GM12874 (cell line): ENCODE measurements around the gene PRRC2C.

Experiments used
- CTCF ChIP-seq: IDR thresholded peaks from 2 replicates; pipeline ENCODE4 v1.5.1; 2011; ENCODE audit warnings: low read depth, mild to moderate bottlenecking, control low read depth, low read length, moderate library complexity; ENCODE audit not compliant: insufficient read depth

Gene PRRC2C

GRCh38 chr1:171485375-171486047 lies at the start of gene PRRC2C:
PRRC2C (plus strand) TSS chr1:171485530; CDS start chr1:171512089, 26,559 bp downstream.
- peak; percentile 77 for TF ChIP-seq CTCF

- no peak for TF ChIP-seq CTCF
Measured at GRCh38 chr1:171438441-171438840, 46.9 kb upstream of the PRRC2C start.

GRCh38 chr1:171446386-171446785 lies 38.9 kb upstream of the PRRC2C start:
- no peak for TF ChIP-seq CTCF

GRCh38 chr1:171455967-171456366 lies 29.4 kb upstream of the PRRC2C start:
- TF ChIP-seq CTCF, result no peak

GRCh38 chr1:171457412-171457811 lies 27.9 kb upstream of the PRRC2C start:
- no peak for TF ChIP-seq CTCF

- no peak for TF ChIP-seq CTCF
Measured at GRCh38 chr1:171460018-171460620, 25.2 kb upstream of the PRRC2C start.

- no peak for TF ChIP-seq CTCF
Measured at GRCh38 chr1:171467626-171468025, 17.7 kb upstream of the PRRC2C start.
